ENCODE data around the gene GPSM1.

GPSM1 gene

GRCh38 chr9:136323371-136323789, 4.0 kb upstream of the GPSM1 start:
- TF ChIP-seq ZNF274 (IDR thresholded peaks at IDR 0.05; ENCODE audit: low read depth, low read length): no peak

GRCh38 chr9:136324501-136325300, 2.6 kb upstream of the GPSM1 start:
- TF ChIP-seq ZNF274 (IDR thresholded peaks at IDR 0.05; ENCODE audit: low read depth, low read length): no peak
- no peak overlapping the region for H3K4me3 ChIP-seq (ENCODE audit: low read length)

More at GRCh38 chr9:136323371-136323789, 4.0 kb upstream of the GPSM1 start:
- no peak overlapping the region for H3K4me3 ChIP-seq (ENCODE audit: low read length)

GRCh38 chr9:136325358-136325757, 2.0 kb upstream of the GPSM1 start:
- no peak for TF ChIP-seq ZNF274 (IDR thresholded peaks at IDR 0.05; ENCODE audit: low read depth, low read length)
- no peak overlapping the region for H3K4me3 ChIP-seq (ENCODE audit: low read length)

- no peak overlapping the region for H3K4me3 ChIP-seq (ENCODE audit: low read length)
- TF ChIP-seq ZNF274 (IDR thresholded peaks at IDR 0.05; ENCODE audit: low read depth, low read length): no peak
Observed at GRCh38 chr9:136326061-136326760, 1.1 kb upstream of the GPSM1 start.

GRCh38 chr9:136326761-136327303, 507 bp upstream of the GPSM1 start:
- no peak for TF ChIP-seq ZNF274 (IDR thresholded peaks at IDR 0.05; ENCODE audit: low read depth, low read length)
- no peak overlapping the region for H3K4me3 ChIP-seq (ENCODE audit: low read length)

GRCh38 chr9:136328011-136328621, 777 bp downstream of the GPSM1 start:
- no peak for TF ChIP-seq ZNF274 (IDR thresholded peaks at IDR 0.05; ENCODE audit: low read depth, low read length)
- H3K4me3 ChIP-seq (ENCODE audit: low read length): no peak overlapping the region

- TF ChIP-seq ZNF274 (IDR thresholded peaks at IDR 0.05; ENCODE audit: low read depth, low read length): no peak
Observed at GRCh38 chr9:136328622-136329041, 1.3 kb downstream of the GPSM1 start.

GRCh38 chr9:136329211-136329627, 1.9 kb downstream of the GPSM1 start:
- no peak for TF ChIP-seq ZNF274 (IDR thresholded peaks at IDR 0.05; ENCODE audit: low read depth, low read length)
- no peak overlapping the region for H3K4me3 ChIP-seq (ENCODE audit: low read length)

More at GRCh38 chr9:136328622-136329041, 1.3 kb downstream of the GPSM1 start:
- no peak overlapping the region for H3K4me3 ChIP-seq (ENCODE audit: low read length)

- H3K4me3 ChIP-seq (ENCODE audit: low read length): no peak overlapping the region
- TF ChIP-seq ZNF274 (IDR thresholded peaks at IDR 0.05; ENCODE audit: low read depth, low read length): no peak
Observed at GRCh38 chr9:136329636-136330405, 2.5 kb downstream of the GPSM1 start.

- no peak for TF ChIP-seq ZNF274 (IDR thresholded peaks at IDR 0.05; ENCODE audit: low read depth, low read length)
- no peak overlapping the region for H3K4me3 ChIP-seq (ENCODE audit: low read length)
Observed at GRCh38 chr9:136330406-136330990, 3.2 kb downstream of the GPSM1 start.

GRCh38 chr9:136331030-136331429, 3.7 kb downstream of the GPSM1 start:
- TF ChIP-seq ZNF274 (IDR thresholded peaks at IDR 0.05; ENCODE audit: low read depth, low read length): no peak
- no peak overlapping the region for H3K4me3 ChIP-seq (ENCODE audit: low read length)

- no peak overlapping the region for H3K4me3 ChIP-seq (ENCODE audit: low read length)
- TF ChIP-seq ZNF274 (IDR thresholded peaks at IDR 0.05; ENCODE audit: low read depth, low read length): no peak
Observed at GRCh38 chr9:136331556-136332481, 4.5 kb downstream of the GPSM1 start.

Data from GM08714 (cell line).